AG04449 (cell line): ENCODE measurements around the gene FUCA2.

Experiments
- CTCF ChIA-PET: fragments of 350-600 bp; formaldehyde crosslinking; extraction: SDS; loops from one replicate; lab custom pipeline; 2021; ENCODE audit warnings: antibody characterized with exemption; lab: Yijun Ruan, JAX
- POLR2A ChIA-PET: fragments of 400-600, 350-600 bp; formaldehyde crosslinking; extraction: SDS; loops from one replicate; lab custom pipeline; 2020; ENCODE audit warnings: antibody characterized with exemption, inconsistent platforms; lab: Yijun Ruan, JAX
- DNase-seq: peaks from one replicate; pipeline ENCODE4 v3.0.0-alpha.2; 2010; ENCODE audit warnings: low read depth, low spot score
- H3K4me3 ChIP-seq: 2 replicates; pipeline ENCODE4 v1.5.1; 2011; ENCODE audit warnings: low read depth, mild to moderate bottlenecking, control low read depth, low read length
- CTCF ChIP-seq: IDR thresholded peaks from one replicate; pipeline ENCODE4 v1.5.1; 2011; ENCODE audit warnings: mild to moderate bottlenecking, moderate library complexity, low read length, control low read depth, inconsistent platforms; ENCODE audit not compliant: insufficient read depth; ENCODE audit errors: missing control alignments

Gene FUCA2

GRCh38 chr6:143506620-143507019, 4.9 kb downstream of the FUCA2 start:
- TF ChIP-seq CTCF = no peak
- ChIA-PET POLR2A (no interaction called here), CTCF (interaction anchor here (1.5 kb wide), 1 partner anchor 814 kb away, joined by 3 read pairs; no protein-coding TSS in a partner anchor)
- no peak overlapping the region for H3K4me3 ChIP-seq
- no peak for DNase-seq

DNA sequence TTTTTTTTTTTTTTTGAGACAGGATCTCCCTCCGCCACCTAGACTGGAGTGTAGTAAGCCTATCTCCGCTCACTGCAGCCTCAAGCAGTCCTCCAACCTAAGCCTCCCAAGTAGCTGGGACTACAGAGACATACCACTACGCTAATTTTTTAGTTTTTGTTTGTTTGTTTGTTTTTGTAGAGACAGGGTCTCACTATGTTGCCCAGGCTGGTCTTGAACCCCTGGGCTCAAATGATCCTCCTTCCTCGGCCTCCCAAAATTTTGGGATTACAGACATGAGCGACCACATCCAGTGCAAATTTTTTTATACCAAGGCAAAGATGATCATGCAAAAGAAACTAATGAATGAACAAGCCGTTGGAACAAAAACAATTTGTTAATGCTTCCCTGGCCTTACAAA, 5.3 kb downstream of the FUCA2 start:
- ChIA-PET CTCF (interaction anchor here (1.0 to 1.5 kb wide), 3 partner anchors 12 to 1031 kb away, joined by 3 to 5 read pairs (median 4); no protein-coding TSS in a partner anchor), POLR2A (no interaction called here)
- no peak overlapping the region for H3K4me3 ChIP-seq
- no peak for DNase-seq
- TF ChIP-seq CTCF = no peak

GRCh38 chr6:143505537-143505936, 6.0 kb downstream of the FUCA2 start:
- no peak for DNase-seq
- ChIA-PET CTCF (interaction anchor here (1.0 to 1.5 kb wide), 3 partner anchors 11 to 1031 kb away, joined by 3 to 5 read pairs (median 4); no protein-coding TSS in a partner anchor), POLR2A (no interaction called here)
- no peak overlapping the region for H3K4me3 ChIP-seq
- TF ChIP-seq CTCF = no peak

- TF ChIP-seq CTCF = no peak
- no peak for DNase-seq
- ChIA-PET POLR2A (no interaction called here), CTCF (interaction anchor here (1.0 to 1.5 kb wide), 4 partner anchors 8 to 1030 kb away, joined by 3 to 5 read pairs (median 4); no protein-coding TSS in a partner anchor)
- H3K4me3 ChIP-seq = no peak overlapping the region
Observed at GRCh38 chr6:143505111-143505510, 6.4 kb downstream of the FUCA2 start.

DNA sequence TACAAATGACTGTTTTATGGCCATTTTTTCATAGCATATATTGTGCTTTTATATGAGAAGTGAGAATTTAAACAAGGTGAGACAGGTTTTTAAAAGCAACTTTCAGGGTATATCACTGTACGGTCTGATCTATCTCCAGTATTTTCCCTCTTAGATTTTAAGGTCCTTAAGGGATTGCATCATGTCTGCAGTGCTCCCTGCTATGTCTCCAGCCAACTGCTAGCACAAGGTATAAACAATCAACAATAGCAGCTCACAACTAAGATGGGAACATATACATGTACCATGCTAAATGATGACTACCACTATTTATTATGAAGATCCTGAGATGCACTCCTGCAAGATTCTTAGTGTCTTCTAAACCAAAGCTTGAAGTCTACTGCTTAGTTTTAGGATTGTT, 7.2 kb downstream of the FUCA2 start:
- TF ChIP-seq CTCF = no peak
- CTCF ChIA-PET = interaction anchor here (1.0 kb wide), 1 partner anchor 9 kb away, joined by 4 read pairs; no protein-coding TSS in a partner anchor
- no peak for DNase-seq
- H3K4me3 ChIP-seq = no peak overlapping the region
- POLR2A ChIA-PET = no interaction called here

- DNase-seq = no peak
- CTCF ChIA-PET = interaction anchor here (0.8 to 2.2 kb wide), 5 partner anchors 10 to 812 kb away, joined by 3 to 7 read pairs (median 4); partner anchors contain the start of gene FUCA2
Observed at GRCh38 chr6:143501851-143502250, 9.7 kb downstream of the FUCA2 start.

More at GRCh38 chr6:143501851-143502250, 9.7 kb downstream of the FUCA2 start:
- TF ChIP-seq CTCF = no peak
- POLR2A ChIA-PET = no interaction called here
- H3K4me3 ChIP-seq = no peak overlapping the region
